ENCODE results near the gene VWA8.

Gene VWA8

DNA sequence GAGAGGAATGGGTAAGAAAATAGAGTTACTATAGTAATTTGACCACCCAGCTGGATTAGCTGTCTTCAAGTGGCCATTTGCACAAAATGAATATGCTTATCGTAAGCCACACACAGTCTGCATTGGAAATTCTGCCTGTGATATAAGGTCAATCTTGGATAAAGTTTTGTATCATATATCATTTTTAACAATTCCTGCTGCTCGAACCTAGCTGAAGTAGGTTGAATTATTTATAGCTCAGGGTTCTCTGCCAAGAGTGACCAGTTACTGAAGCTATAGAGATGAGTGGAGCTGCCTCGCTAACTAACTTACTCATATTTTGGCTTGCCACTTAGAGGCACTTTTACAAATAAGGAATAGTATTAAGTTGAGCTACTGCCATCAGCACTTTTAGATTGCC is 282.7 kb downstream of the VWA8 start:
- DNase-seq: no peak
- Histone ChIP-seq H3F3A (ENCODE audit: insufficient read depth, low read length) (no peaks in the 10 kb centered on the region), H3K27me3 (replicated peaks; ENCODE audit: insufficient read depth, low read length) (no peaks in the 10 kb centered on the region)

GRCh38 chr13:41675306-41675705 is 285.6 kb downstream of the VWA8 start:
- DNase-seq: no peak
- H2AFZ ChIP-seq (ENCODE audit: low read length): no peak overlapping the region

More for the DNA sequence above, 282.7 kb downstream of the VWA8 start:
- Histone ChIP-seq H4K20me1 (ENCODE audit: insufficient read depth, low read length) (no peaks in the 10 kb centered on the region), H3K27ac (ENCODE audit: low read length) (no peak overlapping the region), H3K9me2 (replicated peaks; ENCODE audit: insufficient read depth, low read length) (no peaks in the 10 kb centered on the region), H3K9me3 (replicated peaks; ENCODE audit: insufficient read depth, low read length) (no peaks in the 10 kb centered on the region), H3K4me3 (ENCODE audit: low read length) (no peak overlapping the region), H3K36me3 (replicated peaks; ENCODE audit: insufficient read depth, low read length) (no peaks in the 10 kb centered on the region), H3K4me2 (ENCODE audit: low read depth, low read length) (no peak overlapping the region), H2AFZ (ENCODE audit: low read length) (no peak overlapping the region), H3K79me2 (ENCODE audit: low read length) (no peaks in the 10 kb centered on the region), H3K9ac (ENCODE audit: low read length) (no peak overlapping the region), H3K4me1 (ENCODE audit: low read length) (no peaks in the 10 kb centered on the region)
- TF ChIP-seq CTCF (IDR thresholded peaks at IDR 0.05; ENCODE audit: low read length) (no peak), EZH2 (optimal IDR thresholded peaks at IDR 0.05; ENCODE audit: low read depth, low read length) (no peak), EZH2phosphoT487 (IDR thresholded peaks at IDR 0.05; ENCODE audit: low read length) (no peak)

DNA sequence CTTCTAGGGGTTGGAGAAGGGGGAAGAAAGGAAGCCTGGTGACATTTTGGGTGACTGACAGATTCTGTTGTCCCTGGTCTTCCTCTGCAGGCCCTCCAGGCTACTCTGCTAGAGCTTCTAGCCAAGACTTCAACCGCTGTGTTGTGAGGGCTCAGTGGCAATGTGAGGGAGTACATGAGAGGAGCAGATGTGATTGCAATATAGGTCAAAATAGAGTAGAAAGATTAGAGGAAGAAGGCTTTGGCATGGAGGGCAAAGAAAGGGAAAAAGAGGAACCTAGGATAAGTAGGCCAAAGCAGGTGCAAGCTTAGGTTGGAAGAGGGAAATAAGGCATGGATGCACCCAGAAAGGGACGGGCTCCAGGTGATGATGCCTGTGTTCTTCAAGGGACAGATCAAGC is 286.7 kb downstream of the VWA8 start:
- Histone ChIP-seq H4K20me1 (ENCODE audit: insufficient read depth, low read length) (no peaks in the 10 kb centered on the region), H3K9me3 (replicated peaks; ENCODE audit: insufficient read depth, low read length) (no peaks in the 10 kb centered on the region), H3K79me2 (ENCODE audit: low read length) (no peaks in the 10 kb centered on the region), H3K27ac (ENCODE audit: low read length) (no peak overlapping the region), H3K27me3 (replicated peaks; ENCODE audit: insufficient read depth, low read length) (no peaks in the 10 kb centered on the region), H3K4me1 (ENCODE audit: low read length) (no peaks in the 10 kb centered on the region), H3K4me2 (ENCODE audit: low read depth, low read length) (no peak overlapping the region), H3K9me2 (replicated peaks; ENCODE audit: insufficient read depth, low read length) (no peaks in the 10 kb centered on the region), H3K36me3 (replicated peaks; ENCODE audit: insufficient read depth, low read length) (no peaks in the 10 kb centered on the region), H2AFZ (ENCODE audit: low read length) (no peak overlapping the region), H3K4me3 (ENCODE audit: low read length) (no peak overlapping the region), H3F3A (ENCODE audit: insufficient read depth, low read length) (no peaks in the 10 kb centered on the region), H3K9ac (ENCODE audit: low read length) (no peak overlapping the region)
- TF ChIP-seq CTCF (IDR thresholded peaks at IDR 0.05; ENCODE audit: low read length) (no peak), EZH2 (optimal IDR thresholded peaks at IDR 0.05; ENCODE audit: low read depth, low read length) (no peak), EZH2phosphoT487 (IDR thresholded peaks at IDR 0.05; ENCODE audit: low read length) (no peak)
- DNase-seq: no peak

More at GRCh38 chr13:41675306-41675705, 285.6 kb downstream of the VWA8 start:
- Histone ChIP-seq H3K27me3 (replicated peaks; ENCODE audit: insufficient read depth, low read length) (no peaks in the 10 kb centered on the region), H3K36me3 (replicated peaks; ENCODE audit: insufficient read depth, low read length) (no peaks in the 10 kb centered on the region), H3K27ac (ENCODE audit: low read length) (no peak overlapping the region), H3K4me2 (ENCODE audit: low read depth, low read length) (no peak overlapping the region), H4K20me1 (ENCODE audit: insufficient read depth, low read length) (no peaks in the 10 kb centered on the region), H3K9me3 (replicated peaks; ENCODE audit: insufficient read depth, low read length) (no peaks in the 10 kb centered on the region), H3K4me1 (ENCODE audit: low read length) (no peaks in the 10 kb centered on the region), H3K9me2 (replicated peaks; ENCODE audit: insufficient read depth, low read length) (no peaks in the 10 kb centered on the region), H3K4me3 (ENCODE audit: low read length) (no peak overlapping the region), H3F3A (ENCODE audit: insufficient read depth, low read length) (no peaks in the 10 kb centered on the region), H3K79me2 (ENCODE audit: low read length) (no peaks in the 10 kb centered on the region), H3K9ac (ENCODE audit: low read length) (no peak overlapping the region)
- TF ChIP-seq EZH2 (optimal IDR thresholded peaks at IDR 0.05; ENCODE audit: low read depth, low read length): no peak
- no peak for TF ChIP-seq CTCF (IDR thresholded peaks at IDR 0.05; ENCODE audit: low read length)
- TF ChIP-seq EZH2phosphoT487 (IDR thresholded peaks at IDR 0.05; ENCODE audit: low read length): no peak
